HCEC 1CT (cell line): Measurements from ENCODE around the gene DAZAP2.
"Not testable (repeated sequence)": the region's sequence is repeated elsewhere in the genome, so short reads cannot be mapped to it uniquely, and the experiment has no call there.

Experiments
- DNase-seq: peaks from one replicate; pipeline ENCODE4 v3.0.0-alpha.2; 2017

DAZAP2 gene

GRCh38 chr12:51253276-51253675 lies 14.7 kb downstream of the DAZAP2 start:
- no peak for DNase-seq

GRCh38 chr12:51254536-51254935 lies 15.9 kb downstream of the DAZAP2 start:
- DNase-seq = no peak

- DNase-seq = not testable (repeated sequence)
Measured at GRCh38 chr12:51259600-51259999, 21.0 kb downstream of the DAZAP2 start.

- DNase-seq = peak; percentile 62
Measured at GRCh38 chr12:51262758-51263177, 24.1 kb downstream of the DAZAP2 start.

GRCh38 chr12:51263341-51263740 lies 24.7 kb downstream of the DAZAP2 start:
- DNase-seq = no peak

- DNase-seq = no peak
Measured at GRCh38 chr12:51264297-51264696, 25.7 kb downstream of the DAZAP2 start.

- DNase-seq = no peak
Measured at GRCh38 chr12:51265024-51265423, 26.4 kb downstream of the DAZAP2 start.

- no peak for DNase-seq
Measured at GRCh38 chr12:51269174-51270066, 30.8 kb downstream of the DAZAP2 start.

- peak; percentile 30 for DNase-seq
Measured at GRCh38 chr12:51270067-51270950, 31.7 kb downstream of the DAZAP2 start, which contains the start of gene SMAGP. TSS of gene SMAGP (minus strand) at chr12:51270415. CDS start at chr12:51269278, 1,137 bp downstream.

GRCh38 chr12:51270951-51271518 lies 32.4 kb downstream of the DAZAP2 start:
- DNase-seq = peak; percentile 88

GRCh38 chr12:51272810-51273209 lies 34.2 kb downstream of the DAZAP2 start:
- DNase-seq = not testable (repeated sequence)

GRCh38 chr12:51275088-51275487 lies 36.5 kb downstream of the DAZAP2 start:
- no peak for DNase-seq

- DNase-seq = peak; percentile 70
Measured at GRCh38 chr12:51281202-51281924, 42.7 kb downstream of the DAZAP2 start.

- no peak for DNase-seq
Measured at GRCh38 chr12:51285843-51286242, 47.2 kb downstream of the DAZAP2 start.

GRCh38 chr12:51291603-51292513 lies 53.2 kb downstream of the DAZAP2 start:
- DNase-seq = not testable (repeated sequence)
